ENCODE results near the gene ABCB11.

The ABCB11 gene

DNA sequence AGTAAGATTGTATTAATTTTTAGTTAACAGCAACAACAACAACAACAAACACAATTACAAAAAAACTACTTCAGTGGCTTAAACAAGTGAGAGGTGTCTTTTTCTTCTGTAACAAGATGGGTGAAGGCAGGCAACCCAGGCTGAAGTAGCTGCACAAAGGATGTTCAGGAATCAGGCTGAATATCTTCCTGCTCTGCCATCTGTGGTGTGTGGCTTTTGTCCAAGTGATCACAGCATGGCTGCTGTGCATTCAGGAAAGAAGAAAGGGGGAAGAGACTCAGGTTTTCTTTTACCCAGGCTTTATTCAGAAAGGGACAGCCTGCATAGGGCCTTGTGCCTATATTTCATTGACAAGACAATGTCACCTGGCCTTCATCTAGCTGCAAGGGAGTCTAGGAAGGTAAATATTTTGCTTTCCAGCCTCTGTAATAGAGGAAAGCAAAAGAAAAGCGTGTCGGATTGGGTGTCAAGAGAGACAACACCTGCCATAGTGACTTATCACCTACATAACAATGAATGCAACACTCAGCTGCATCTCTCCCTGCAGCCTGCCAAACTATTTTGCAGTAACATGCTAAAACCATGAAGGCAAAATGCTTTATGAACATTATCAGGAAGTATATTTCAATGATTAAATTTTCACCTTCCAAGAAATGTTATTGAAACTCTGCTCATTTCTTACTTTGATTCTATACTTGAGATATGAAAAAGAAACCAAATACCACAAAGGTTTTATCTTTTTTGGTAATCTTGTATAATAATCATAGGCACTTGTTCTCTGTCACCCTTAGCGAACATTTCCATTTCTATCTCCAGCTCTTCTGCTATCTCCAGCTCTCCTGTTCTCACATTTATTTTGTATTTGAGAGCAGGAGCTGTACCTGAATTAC is 115.4 kb downstream of the ABCB11 start:
- TF ChIP-seq, protein P1, sequence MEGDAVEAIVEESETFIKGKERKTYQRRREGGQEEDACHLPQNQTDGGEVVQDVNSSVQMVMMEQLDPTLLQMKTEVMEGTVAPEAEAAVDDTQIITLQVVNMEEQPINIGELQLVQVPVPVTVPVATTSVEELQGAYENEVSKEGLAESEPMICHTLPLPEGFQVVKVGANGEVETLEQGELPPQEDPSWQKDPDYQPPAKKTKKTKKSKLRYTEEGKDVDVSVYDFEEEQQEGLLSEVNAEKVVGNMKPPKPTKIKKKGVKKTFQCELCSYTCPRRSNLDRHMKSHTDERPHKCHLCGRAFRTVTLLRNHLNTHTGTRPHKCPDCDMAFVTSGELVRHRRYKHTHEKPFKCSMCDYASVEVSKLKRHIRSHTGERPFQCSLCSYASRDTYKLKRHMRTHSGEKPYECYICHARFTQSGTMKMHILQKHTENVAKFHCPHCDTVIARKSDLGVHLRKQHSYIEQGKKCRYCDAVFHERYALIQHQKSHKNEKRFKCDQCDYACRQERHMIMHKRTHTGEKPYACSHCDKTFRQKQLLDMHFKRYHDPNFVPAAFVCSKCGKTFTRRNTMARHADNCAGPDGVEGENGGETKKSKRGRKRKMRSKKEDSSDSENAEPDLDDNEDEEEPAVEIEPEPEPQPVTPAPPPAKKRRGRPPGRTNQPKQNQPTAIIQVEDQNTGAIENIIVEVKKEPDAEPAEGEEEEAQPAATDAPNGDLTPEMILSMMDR (IDR thresholded peaks at IDR 0.05; ENCODE audit: low read depth, low read length), result no peak
- H3K4me3 ChIP-seq (replicated peaks in 1 of 2; ENCODE audit: low read depth in 2 of 2, low read length in 2 of 2), result no peak overlapping the region

DNA sequence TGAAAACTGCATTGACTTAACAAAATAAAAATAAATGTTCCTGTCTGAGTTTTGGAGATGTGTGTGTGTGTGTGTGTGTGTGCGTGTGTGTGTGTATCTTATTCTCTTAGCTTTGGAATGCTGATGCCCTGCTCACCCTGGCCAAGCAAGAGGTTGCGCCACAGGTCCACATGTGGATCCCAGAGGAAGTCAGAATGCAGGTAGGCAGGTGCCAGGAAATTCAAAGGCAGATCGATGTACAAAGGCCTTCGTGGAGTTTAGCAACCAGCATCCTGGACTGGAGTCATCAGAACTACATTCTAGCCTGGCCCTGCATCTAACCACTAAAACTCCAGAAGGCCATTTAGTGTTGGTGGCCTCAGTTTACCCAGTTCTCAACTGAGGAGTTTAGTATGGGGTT is 117.6 kb downstream of the ABCB11 start:
- no peak for DNase-seq (ENCODE audit: low read depth in 2 of 2)
- TF ChIP-seq, protein P1 (IDR thresholded peaks at IDR 0.05; ENCODE audit: low read depth, low read length), result no peak
- H3K4me3 ChIP-seq (replicated peaks in 1 of 2; ENCODE audit: low read depth in 2 of 2, low read length in 2 of 2), result no peak overlapping the region

More for the DNA sequence above, 115.4 kb downstream of the ABCB11 start:
- no peak for DNase-seq (ENCODE audit: low read depth in 2 of 2)

DNA sequence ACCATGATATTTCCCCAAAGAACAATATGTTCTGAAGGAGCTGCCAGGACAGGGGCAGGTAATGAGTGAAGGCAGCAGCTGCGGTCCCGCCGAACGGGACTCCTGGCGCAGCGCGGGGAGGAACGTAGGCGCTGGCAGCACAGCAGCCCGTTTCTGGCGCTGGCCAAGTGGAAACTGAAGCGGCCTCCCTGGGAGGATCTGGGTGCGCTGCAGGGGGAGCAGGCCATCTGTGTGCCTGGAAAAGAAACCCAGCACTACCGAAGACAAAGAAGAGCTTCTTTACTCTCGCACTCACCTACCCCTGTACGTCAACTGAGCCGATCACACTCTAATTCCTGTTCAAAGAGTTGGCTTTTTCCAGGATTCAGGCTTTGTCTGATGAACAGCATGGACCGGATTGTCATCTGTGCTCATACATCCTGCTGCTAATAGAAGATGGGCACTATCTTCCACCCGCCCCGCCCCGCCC is 118.2 kb downstream of the ABCB11 start:
- TF ChIP-seq, protein P1 (IDR thresholded peaks at IDR 0.05; ENCODE audit: low read depth, low read length), result no peak
- peak; percentile 8 to 45 for DNase-seq (ENCODE audit: low read depth in 2 of 2)
- H3K4me3 ChIP-seq (replicated peaks in 1 of 2; ENCODE audit: low read depth in 2 of 2, low read length in 2 of 2), result peak overlapping the region; percentile 25 to 27

DNA sequence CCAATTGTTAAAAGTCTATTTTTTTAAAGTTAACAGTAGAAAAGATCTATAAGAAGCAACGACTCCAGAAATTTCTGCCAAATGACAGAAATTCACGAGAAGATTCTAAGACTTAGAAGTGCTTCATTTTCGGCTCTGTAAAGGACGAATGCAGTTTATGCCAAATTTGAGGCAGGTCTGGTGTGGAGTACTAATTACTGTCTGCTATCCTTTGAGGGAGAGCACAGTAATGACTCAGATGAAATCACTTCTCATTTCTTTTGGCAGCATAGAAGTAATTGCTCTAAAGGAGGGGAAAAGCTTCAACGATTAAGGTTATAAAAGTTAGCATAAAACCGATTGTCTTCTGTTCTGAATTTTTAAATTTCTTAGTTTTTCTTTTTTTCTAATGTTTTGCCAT is 118.7 kb downstream of the ABCB11 start:
- DNase-seq (ENCODE audit: low read depth in 2 of 2), result no peak
- no peak overlapping the region for H3K4me3 ChIP-seq (replicated peaks in 1 of 2; ENCODE audit: low read depth in 2 of 2, low read length in 2 of 2)
- TF ChIP-seq, protein P1 (IDR thresholded peaks at IDR 0.05; ENCODE audit: low read depth, low read length), result no peak

DNA sequence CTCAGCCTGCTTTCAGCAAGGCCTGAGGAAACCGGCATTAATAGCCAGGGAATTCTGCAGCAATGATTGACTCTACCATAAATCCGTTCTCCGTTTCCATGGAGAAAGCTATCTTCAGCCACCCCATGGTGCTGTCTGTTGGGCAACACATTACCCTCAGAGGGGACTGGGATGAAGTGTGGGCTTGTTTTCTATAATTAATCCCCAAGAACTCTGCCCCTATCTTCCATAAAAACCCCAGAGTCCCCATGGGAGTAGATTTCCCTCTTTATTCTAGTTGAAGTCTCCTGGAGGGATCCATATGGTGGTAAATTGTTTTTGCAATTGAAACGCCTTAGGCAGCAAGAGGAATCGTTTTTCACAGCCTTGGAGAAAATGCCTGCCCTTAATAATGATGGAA is 120.8 kb downstream of the ABCB11 start:
- H3K4me3 ChIP-seq (replicated peaks in 1 of 2; ENCODE audit: low read depth in 2 of 2, low read length in 2 of 2), result no peak overlapping the region
- DNase-seq (ENCODE audit: low read depth in 2 of 2), result no peak
- TF ChIP-seq, protein P1 (IDR thresholded peaks at IDR 0.05; ENCODE audit: low read depth, low read length), result no peak

DNA sequence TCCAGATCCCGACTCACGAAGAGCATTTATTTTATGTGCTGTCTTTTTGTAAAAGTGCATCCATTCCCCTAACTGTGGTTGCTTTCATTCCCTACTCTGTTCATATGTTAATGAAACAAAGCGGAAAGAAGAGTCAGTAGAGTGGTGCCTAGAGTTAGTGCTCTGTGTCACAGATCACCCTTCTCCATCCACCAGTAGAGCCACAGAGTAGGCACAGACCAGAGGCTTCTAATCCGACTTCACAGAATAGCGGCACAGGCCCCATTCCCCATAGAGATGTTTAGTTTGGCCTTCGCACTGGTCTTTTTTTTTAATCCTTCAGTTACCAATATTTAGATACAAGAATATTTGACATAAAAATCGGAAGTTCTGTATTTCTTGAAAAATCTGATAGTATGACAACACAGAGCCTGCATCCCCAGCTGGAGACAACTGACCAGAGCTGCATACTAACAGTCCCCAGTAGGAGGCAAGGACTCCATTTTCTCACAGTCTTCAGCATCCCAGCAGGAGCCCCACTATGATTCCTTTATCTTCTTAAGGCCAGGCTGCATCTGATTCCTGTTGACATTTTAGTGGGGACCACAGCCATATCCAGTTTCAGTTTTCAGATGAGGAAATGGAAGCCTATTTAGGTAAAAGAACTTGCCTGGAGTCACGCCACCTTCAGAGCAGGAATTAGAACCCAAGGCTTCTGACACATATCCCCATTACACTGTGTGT is 123.0 kb downstream of the ABCB11 start:
- TF ChIP-seq, protein P1 (IDR thresholded peaks at IDR 0.05; ENCODE audit: low read depth, low read length), result no peak
- no peak for DNase-seq (ENCODE audit: low read depth in 2 of 2)
- no peak overlapping the region for H3K4me3 ChIP-seq (replicated peaks in 1 of 2; ENCODE audit: low read depth in 2 of 2, low read length in 2 of 2)
